Fibroblast of pulmonary artery (primary cell): ENCODE data around the gene BMP10.

Source experiments
- DNase-seq: peaks from one replicate; pipeline ENCODE4 v3.0.0-alpha.2; 2010; ENCODE audit warnings: low read depth
- H3K4me3 ChIP-seq: replicated peaks from 2 replicates; pipeline ENCODE4 v1.5.1; 2011; ENCODE audit warnings: low read depth, mild to moderate bottlenecking, control low read depth, low read length, moderate library complexity
- TF ChIP-seq, protein P1 (sequence below): IDR thresholded peaks from 2 replicates; pipeline ENCODE4 v1.5.1; 2011; ENCODE audit warnings: mild to moderate bottlenecking, control low read depth, low read length, inconsistent platforms; ENCODE audit errors: missing control alignments

Gene BMP10

GRCh38 chr2:68827666-68828065 lies 43.5 kb downstream of the BMP10 start:
- TF ChIP-seq, protein P1, sequence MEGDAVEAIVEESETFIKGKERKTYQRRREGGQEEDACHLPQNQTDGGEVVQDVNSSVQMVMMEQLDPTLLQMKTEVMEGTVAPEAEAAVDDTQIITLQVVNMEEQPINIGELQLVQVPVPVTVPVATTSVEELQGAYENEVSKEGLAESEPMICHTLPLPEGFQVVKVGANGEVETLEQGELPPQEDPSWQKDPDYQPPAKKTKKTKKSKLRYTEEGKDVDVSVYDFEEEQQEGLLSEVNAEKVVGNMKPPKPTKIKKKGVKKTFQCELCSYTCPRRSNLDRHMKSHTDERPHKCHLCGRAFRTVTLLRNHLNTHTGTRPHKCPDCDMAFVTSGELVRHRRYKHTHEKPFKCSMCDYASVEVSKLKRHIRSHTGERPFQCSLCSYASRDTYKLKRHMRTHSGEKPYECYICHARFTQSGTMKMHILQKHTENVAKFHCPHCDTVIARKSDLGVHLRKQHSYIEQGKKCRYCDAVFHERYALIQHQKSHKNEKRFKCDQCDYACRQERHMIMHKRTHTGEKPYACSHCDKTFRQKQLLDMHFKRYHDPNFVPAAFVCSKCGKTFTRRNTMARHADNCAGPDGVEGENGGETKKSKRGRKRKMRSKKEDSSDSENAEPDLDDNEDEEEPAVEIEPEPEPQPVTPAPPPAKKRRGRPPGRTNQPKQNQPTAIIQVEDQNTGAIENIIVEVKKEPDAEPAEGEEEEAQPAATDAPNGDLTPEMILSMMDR = no peak
- H3K4me3 ChIP-seq = no peak overlapping the region
- peak; percentile 44 for DNase-seq

DNA sequence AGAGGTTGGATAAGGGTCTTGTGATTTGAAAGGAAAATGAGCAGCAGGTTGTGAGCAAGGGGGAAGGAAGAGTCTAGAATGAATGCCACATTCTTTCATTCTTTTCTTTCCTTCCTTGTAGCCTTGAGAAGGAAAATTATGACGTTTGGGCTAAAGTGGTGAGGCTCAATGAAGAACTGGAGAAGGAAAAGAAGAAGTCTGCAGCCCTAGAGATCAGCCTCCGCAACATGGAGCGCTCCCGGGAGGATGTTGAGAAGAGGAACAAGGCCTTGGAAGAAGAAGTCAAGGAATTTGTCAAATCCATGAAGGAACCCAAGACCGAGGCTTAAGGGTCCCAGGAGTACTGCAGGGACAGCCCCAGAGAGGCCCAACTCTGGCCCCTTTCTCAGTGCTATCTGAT lies 45.3 kb downstream of the BMP10 start:
- H3K4me3 ChIP-seq = no peak overlapping the region
- TF ChIP-seq, protein P1 = no peak
- no peak for DNase-seq

DNA sequence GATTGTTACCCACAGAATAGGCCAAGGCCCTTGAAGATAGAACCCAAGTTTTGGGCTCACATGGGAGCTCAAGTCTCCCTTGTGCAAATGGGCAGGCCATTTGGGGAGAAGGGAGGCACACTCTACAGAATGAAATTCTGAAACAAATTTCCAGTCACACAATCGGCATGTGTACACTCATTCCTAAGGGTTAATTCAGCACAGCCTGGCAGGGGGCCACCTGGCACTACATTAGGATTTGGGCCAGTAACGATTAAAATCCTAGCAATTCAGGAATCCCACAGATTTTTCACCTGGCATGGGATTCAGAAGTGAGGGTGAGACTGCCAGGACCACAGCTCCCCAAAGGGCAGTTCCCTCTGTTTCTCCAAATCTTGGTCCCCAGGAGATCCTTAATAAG lies 46.4 kb downstream of the BMP10 start:
- DNase-seq = peak; percentile 83
- TF ChIP-seq, protein P1 = no peak
- no peak overlapping the region for H3K4me3 ChIP-seq

DNA sequence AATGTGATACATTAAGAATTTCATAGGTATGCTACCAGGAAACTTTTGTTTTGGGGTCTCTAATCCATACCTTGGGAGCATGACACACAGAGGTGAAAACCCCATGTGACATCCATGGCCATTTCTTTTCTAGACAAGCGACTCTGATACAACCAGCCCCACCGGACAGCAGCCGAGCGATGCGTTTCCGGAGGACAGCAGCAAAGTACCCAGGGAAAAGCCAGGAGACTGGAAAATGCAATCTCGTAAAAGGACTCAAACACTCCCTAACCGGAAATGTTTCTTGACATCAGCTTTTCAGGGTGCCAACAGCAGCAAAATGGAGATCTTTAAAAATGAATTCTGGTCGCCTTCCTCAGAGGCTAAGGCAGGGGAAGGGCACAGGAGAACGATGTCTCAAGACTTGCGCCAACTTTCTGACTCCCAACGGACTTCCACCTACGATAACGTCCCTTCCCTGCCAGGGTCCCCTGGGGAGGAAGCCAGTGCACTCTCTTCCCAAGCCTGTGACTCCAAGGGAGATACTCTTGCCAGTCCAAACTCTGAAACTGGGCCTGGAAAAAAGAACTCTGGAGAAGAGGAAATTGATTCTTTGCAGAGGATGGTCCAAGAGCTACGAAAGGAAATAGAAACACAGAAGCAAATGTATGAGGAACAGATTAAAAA lies 48.9 kb downstream of the BMP10 start:
- TF ChIP-seq, protein P1 = no peak
- no peak overlapping the region for H3K4me3 ChIP-seq
- DNase-seq = no peak

- TF ChIP-seq, protein P1 = no peak
- H3K4me3 ChIP-seq = no peak overlapping the region
- DNase-seq = peak; percentile 38
These were observed 51.6 kb downstream of the BMP10 start for GRCh38 chr2:68819556-68819955.

- no peak overlapping the region for H3K4me3 ChIP-seq
- TF ChIP-seq, protein P1 = no peak
- no peak for DNase-seq
These were observed 53.9 kb downstream of the BMP10 start for GRCh38 chr2:68817306-68817705.
